GM12873 (cell line): ENCODE measurements around the gene SEMA7A.

Experiments
- CTCF ChIP-seq: IDR thresholded peaks from 2 replicates; pipeline ENCODE4 v1.5.1; 2012; ENCODE audit warnings: low read depth, mild to moderate bottlenecking, moderate library complexity, low read length, control low read depth; ENCODE audit not compliant: insufficient read depth; ENCODE audit errors: missing control alignments

SEMA7A gene

GRCh38 chr15:74391582-74392450 is 41.9 kb downstream of the SEMA7A start:
- no peak for TF ChIP-seq CTCF

GRCh38 chr15:74390647-74391288 is 43.0 kb downstream of the SEMA7A start:
- no peak for TF ChIP-seq CTCF

- TF ChIP-seq CTCF, result no peak
These were observed 44.3 kb downstream of the SEMA7A start for GRCh38 chr15:74389241-74390048.

- no peak for TF ChIP-seq CTCF
These were observed 45.3 kb downstream of the SEMA7A start for GRCh38 chr15:74388363-74388951.

- no peak for TF ChIP-seq CTCF
These were observed 46.0 kb downstream of the SEMA7A start for GRCh38 chr15:74387621-74388362.

GRCh38 chr15:74387141-74387541 is 46.6 kb downstream of the SEMA7A start:
- TF ChIP-seq CTCF, result no peak
